ENCODE results near the gene TRIM65.
A peak's percentile ranks its signal among the peaks of the same experiment; 100 is the strongest.

TRIM65 gene

DNA sequence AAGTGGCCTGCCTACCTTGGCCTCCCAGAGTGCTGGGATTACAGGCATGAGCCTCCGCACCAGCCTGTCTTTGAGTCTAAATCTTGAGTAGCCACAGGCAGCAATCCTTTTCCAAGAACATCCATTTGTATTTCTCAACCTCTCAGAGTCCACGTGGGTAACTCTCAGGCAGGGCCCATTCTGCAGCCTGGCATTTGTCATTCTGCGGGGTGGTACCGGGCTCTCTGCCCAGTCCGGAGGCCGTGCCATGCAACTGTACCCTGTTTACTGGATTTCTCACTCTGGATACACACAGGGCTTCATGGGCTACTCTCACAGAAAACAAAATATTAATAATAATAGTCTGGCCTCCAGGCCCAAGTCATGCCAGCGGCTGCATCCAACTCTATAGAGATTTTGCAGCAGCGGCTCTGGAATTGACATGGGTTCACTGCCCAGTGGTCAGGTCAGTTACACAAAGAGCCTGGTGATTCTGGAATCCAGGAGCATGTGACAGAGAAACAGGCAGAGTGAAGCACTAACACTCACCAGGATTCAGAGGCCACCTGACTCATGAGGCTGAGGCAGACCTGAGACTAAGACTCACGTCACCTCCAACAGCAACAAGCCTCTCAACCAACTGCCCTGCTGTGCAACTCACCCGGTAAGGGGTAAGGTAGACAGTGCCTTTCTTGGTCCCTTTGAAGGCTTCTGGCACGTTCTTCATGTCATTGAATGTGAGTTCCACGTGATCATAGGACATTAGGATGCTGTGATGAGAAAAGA is 45.6 kb downstream of the TRIM65 start:
- no peak for DNase-seq

DNA sequence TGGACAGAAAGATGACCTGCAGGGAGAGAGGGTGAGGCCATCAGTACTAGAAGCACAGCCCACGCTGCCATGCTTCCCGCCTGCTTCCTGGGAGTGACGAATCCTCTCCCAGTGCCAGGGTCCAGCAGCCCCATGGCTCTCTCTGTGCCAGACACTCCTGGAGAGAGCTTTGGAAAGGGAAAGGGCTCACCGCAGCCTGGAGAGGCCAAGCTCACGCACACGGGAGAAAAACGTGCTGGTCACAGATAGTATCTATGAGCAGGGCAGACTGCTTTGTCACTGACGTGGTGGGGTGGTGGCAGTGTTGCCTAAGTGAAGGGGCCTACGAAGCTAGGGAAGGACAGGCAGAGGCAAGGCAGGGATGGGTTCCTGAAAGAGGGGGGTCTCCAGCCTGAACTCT is 47.0 kb downstream of the TRIM65 start:
- DNase-seq = no peak

DNA sequence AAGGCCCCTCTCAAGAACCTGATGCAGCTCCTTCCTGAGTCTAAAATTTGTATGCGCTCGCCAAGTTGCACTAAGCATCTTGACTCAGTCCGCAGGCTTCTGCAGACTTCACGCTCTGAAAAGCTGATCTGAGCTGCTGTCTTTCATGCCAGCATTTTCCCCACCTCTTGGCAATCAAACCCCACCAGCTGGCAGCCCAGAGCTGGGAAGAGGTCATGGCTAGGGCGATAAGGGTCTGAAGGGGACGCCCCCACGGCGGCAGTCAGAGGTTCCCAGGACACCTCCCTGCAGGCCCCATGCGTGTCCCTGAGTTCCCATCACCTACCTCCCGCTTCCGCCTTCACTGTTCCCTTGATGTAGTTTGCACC is 47.5 kb downstream of the TRIM65 start:
- DNase-seq = no peak

DNA sequence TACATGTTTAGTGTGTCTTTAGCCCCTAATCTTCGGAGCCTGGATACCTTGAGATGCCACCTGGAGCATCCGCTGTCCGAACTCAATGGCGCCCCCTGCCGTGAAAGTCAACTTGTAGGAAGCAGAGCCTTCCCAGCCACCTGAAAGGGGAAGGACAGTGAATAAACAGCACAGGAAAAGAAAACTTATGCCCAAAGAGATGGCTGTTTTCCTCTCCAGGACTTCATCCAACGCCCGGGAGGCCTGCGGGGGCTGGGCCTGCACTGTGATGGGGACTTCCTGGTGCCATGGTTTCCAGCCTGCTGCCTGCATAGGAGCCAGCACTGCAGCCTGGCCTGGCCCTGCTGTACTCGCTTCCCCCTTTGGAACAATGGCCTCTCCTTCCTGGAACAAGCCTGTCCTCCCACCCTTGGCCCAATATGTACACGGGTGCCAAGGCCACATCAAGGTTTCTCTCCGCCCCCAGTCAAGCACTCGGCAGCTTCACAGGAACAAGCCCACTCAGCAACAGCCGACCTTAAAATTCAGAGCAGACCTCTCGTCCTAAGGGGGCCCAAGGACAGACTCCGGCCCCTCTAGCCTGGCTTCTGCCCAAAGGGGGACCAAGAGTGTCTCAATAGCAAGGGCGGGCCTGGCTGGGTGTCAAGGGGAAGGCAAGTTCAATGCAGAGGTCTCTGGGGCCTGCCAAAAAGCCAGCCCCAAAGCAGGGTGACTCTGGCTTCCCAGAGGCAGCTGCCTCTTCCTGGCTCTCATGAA is 48.0 kb downstream of the TRIM65 start:
- no peak for DNase-seq

DNA sequence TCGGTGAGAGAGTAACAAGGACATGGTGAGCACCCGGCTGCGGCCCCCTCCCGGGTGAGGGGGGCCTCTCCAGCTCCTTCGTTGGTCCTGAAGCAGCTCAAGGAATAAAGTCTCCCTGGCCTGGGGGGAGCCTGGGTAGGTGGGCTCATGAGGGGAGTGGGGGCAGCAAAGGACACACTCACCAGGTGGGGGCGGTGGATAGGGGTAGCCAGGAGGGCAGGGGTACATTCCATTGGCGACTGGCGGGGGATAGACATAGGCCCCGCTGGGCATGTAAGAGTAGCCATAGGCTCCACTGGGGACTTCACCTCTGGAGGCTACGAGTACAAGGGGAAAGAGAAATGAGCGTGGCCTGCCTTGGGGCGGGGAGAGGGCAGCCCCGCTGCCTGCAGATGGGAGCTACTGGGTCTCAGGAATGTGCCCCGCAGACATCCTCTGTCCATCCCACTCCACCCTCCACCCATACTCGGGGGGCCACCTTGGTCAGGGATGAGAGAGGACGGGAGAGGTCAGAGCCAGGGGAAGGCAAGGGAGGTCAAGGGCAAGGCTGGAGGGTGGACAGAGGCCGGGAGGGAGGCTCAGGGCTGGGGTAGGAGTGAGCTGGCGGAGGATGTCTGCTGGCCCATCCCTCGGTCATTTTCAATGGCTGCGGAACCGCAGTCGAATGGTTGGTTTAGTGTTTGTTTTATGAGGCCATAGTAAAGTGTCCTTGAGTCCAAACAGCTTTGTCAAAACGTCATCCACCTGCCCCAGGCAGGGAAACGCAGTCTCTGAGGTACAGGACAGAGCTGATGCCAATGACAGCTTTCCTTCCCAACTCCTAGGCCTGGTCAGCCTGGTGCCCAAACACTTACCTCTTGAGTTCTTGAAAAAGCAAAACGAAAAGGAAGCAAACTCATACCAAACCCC is 48.9 kb downstream of the TRIM65 start:
- no peak for DNase-seq

DNA sequence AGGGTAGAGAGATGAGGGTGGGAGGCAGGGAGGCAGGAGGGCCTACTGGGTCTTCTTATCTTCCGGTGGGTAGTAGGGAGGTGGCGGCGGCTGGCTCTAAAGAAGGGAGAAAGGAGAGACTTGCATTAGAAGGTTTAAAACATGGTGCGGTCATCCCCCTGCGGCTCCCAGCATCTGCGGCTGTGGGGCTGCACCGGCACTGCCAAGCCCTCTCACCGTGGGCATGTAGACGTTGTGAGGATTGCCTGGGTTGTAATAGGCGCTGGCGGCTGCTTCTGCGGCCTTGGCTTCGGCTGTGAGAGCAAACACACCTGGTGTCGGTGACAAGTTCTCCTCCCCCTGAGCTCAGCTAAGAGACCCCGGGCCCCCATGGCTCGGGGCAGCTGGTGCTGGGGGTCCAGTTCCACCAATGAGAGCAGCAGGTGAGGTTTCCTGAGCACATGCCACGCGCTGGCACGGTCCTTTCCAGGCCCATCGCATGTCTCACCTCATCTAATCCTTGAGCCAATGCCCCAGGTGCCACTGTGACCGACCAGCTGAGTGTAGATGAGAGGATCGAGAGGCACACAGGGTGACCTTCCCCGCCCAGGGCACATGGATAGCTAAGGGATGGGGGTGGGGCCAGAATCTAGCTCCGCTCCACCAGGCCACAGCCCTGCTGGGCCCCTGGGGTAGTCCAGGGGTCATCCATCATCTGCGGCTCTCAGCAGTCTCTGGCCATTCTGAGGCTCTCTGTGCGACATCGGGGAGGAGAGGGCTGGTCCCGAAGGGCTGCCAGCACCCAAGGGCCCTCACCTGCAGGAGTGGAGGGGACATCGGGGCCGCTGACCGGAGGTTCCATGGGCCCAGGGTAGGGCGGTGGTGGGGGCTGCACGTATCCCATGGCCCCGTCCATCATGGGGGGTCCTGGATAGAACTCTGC is 49.8 kb downstream of the TRIM65 start:
- DNase-seq = no peak

DNA sequence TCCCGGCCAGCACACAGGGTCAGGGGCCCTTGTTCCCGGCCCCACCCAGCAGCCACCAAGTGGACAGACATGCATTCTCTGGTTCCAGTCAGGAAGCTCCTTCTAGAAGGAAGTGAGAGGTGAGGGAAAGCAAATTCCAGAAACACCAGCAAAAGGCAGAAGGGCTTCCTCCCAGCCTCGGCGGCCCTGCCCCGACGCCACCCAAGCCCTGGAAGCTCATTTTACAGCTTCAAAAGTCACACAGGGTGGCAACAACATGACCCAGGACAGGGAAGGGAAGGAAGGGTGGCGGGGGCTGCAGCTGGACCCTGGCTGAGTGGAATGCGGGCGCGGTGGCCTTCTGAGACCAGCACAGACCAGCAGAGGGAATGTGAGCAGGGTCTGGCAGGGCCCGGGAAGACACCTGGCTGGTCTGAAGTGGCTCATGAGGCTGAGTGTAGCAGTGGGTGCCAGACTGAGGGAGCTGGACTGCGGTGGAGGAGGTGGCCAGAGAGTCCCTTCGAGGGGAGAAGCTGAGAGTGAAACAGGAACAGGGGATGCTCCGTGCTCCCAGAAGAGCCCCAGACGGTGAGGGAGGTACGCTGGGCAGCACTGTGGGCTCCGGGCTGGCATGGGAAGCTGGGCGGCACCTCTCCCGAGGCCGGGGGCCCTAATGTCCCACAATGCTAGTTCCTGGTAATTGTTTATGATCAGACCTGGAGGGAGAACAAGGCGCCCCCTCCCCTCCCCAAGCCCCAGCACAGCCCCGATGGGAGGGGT is 50.6 kb downstream of the TRIM65 start:
- no peak for DNase-seq

DNA sequence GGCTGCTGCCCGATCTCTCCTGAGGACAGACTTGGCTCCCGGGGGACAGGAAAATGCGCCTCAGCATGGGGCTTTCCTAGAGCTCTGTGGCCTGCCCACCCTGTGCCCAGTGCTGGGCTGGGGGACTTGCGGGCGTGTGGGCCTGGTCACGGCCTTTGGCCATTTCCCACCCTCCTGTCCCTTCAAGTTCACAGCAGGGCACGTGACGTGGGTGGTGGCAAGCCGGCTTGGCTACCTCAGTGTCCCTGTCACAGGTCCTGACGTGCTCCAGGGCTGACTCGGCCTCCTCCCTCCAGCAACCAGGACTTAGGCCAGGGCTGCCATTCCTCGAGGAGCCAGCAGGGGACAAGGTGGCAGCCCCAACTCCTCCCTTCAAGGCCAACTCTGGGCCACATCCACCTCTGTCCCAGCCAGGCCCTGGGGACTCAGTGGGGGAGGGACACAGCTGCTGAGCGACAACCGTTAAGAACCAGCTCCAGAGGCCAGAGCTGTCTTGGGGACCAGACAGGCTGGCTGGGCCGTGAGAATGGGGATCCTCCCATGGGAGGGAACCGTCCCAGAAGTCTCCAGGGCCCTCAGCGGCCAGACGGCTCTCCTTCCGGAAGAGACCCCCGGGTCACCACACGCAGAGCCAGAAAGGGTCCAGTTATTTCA is 51.6 kb downstream of the TRIM65 start:
- peak; percentile 52 for DNase-seq

DNA sequence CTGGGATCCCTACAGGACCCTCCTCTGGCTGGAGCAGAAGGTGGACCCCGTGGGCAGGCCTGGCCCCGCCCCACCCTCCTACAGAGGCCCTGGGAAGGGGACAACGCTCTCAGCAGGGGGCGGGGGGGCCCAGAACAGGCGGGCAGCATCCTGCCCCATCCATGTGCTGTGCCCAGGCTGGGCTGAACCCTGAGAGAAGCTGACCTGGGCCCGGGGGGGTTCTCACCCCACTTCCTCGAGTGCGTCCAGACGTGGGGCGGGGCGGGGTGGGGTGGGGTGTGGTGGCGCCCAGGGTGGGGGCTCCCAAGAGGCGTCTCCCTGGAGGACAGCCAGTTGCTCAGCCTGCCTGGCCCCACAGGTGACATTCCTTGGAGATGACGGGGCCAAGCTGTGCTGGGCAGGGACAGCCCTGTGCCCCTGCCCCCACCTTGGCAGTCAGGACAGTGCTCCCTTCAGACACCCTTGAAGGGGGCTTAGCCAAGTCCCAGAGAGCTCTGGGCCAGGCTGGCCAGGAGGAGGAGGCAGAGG is 52.2 kb downstream of the TRIM65 start:
- DNase-seq = no peak

DNA sequence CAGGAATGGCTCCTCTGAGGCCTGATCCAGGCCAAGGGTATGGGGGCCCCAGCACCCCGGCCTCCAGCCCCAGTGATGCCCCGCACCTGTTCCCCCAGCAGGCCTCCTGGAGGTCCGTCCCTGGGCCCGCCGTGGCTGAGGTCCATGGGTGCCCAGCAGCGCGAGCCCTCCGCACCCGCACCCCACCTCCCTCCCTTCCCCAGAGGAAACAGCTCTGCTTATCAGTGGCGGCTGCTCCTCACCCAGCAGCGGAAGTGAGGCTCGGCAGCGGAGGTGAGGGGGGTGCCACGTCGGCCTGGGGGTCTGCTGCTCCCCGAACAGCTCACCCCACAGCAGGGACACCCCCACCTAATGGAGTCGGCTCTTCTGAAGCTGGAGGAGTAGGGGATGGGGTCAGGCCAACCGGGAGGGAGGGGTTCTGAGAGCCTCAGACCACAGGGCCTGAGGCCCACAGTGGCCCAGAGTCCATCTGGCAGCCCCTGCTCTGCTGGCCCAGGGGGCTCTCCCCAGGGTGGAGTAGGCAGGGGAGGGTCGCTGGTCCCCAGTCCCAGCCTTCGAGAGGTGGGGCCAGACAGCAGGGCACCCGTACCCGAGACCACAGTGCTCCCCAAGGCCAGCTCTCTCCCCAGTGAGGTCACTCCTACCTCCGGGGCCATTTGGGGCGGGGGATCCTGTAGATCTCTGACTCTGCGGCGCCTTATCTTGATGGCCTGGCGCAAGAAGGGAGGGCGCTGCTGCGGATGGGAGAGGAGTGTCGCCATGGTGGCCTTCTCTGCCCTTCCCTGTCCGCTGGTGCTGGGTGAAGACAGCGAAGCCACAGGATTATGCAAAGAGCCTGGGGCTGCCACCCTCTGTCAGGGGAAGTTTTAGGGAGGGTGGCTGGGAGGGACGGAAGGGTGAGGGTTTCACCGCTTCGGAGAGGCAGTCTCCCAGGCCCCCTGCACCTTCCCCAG is 52.9 kb downstream of the TRIM65 start, which contains the start of gene UNC13D:
UNC13D (minus strand) TSS at position 828 of the 953 bp plus-strand sequence; CDS start at position 761, 67 bp downstream.
- no peak for DNase-seq

DNA sequence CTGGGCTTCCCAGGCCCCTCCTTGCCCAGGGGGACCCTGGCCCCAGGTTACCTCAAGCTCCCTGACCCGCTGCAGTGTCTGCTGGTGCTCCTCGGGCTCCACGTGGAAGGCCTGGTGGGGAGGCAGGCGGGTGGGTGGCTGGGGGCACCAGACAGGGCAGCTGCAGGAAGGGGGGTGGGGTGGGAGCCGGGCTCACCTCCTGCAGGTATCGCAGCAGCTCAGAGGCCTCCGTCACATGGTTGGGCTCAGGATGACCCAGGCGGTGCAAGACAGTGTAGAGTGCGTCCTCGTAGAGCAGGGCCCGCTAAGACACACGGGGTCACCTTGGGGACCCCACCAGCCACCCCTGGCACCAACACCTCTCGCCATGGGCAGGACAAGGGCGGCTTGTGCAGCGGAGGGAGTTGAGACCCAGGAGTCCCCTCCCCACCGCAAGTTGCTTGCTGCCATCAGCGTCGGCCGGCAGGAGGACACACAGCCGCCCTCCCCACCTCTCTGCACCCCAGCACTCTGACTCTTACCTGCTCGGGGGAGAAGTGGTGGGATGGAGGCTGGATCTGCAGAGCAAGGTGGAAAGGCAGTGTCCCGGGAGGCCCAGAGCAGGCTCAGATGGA is 53.7 kb downstream of the TRIM65 start:
- no peak for DNase-seq

DNA sequence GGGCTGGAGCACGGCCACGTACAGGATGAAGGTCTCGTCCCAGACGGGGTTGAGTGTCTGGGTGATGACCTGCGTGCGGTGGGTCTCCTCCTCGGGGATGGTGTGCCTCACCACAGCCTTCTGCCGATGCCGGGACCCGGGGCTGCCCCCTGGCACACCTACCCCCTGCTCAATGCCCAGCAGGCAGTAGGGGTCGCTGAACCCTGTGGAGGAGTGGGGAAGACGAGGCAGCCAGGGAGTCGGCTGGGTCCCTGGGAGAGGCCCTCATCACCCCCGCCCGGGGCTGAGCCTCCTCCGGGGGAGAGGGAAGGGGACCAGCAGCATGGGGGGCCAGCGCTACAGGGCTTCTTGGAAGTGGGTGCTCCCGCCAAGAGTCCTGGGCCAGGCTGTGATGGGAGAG is 54.3 kb downstream of the TRIM65 start:
- DNase-seq = no peak

DNA sequence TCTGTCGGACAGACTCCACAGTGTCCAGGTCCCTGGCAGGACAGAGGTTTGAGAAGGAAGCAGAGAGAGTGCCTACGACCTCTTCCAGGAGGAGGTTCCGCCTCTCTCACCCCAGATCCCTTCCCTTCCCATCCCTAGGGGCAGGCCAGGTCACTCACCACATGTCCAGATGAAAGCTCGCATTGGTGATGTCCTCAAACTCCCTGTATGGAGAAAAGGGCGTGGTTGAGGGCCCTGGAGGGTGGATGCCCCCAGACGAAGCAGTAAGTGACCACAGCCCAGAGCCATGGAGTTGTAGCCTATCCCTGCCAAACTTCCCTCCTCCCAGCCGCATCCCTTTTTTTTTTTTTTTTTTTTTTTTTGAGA is 56.0 kb downstream of the TRIM65 start:
- DNase-seq = no peak

DNA sequence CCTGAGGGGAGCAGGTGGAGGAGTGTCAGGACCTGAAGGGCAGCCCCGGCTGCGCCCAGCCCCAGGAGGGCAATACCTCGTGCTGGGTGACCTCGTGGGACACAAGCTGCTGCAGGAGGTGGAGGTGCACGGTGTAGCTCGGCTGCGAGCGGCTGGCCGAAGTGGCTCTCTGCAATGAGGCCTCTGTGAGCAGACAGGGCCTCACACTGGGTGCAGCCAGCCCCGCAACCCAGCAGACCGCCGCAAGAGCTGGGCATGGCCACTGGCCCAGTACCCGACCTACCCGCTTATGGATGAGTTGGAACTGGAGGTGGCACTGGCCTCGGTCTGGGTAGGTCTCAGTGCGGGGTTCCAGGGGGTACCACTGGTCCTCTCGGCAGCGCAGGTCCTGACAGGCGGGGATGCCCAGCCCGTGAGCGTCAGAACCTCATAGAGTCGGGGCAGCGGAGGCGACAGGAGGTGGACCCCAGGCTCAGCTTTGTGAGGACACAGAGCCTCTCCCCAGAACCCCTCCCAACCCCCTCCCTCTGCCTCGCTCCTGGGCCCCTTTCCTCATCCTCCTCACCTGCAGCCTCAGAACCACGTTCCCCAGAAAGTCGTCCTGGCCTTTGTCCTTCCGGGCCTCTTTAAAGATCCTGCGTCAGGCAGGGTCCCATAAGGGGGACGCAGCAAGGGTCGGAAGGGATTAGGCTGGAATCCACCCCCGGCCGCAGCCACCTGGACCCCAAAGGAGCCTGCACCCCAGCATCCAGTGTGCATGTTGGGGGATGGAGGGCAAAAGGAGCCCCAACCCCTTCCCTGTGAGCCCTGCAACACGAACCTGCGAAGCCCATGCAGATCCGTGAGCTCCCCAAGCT is 56.6 kb downstream of the TRIM65 start:
- DNase-seq = no peak
